HG03342 (cell line): ENCODE measurements around the gene SERP2.

ENCODE experiments used
- ATAC-seq: cut with Tn5 transposase; IDR thresholded peaks from one replicate; pipeline ENCODE4 v1.9.1; 2021; ENCODE audit warnings: mild to moderate bottlenecking, moderate library complexity; ENCODE audit not compliant: unreplicated experiment

Gene SERP2

GRCh38 chr13:44409595-44409994, 36.0 kb downstream of the SERP2 start:
- ATAC-seq: no peak

GRCh38 chr13:44410328-44410859, 36.8 kb downstream of the SERP2 start:
- ATAC-seq: no peak

GRCh38 chr13:44411841-44412240, 38.2 kb downstream of the SERP2 start:
- ATAC-seq: no peak

GRCh38 chr13:44412346-44412935, 38.8 kb downstream of the SERP2 start:
- ATAC-seq: no peak

GRCh38 chr13:44413095-44413494, 39.5 kb downstream of the SERP2 start:
- no peak for ATAC-seq

- ATAC-seq: no peak
Measured at GRCh38 chr13:44414716-44415115, 41.1 kb downstream of the SERP2 start.

- no peak for ATAC-seq
Measured at GRCh38 chr13:44415815-44416214, 42.2 kb downstream of the SERP2 start.

GRCh38 chr13:44416301-44416700, 42.7 kb downstream of the SERP2 start:
- ATAC-seq: no peak

GRCh38 chr13:44416744-44417143, 43.1 kb downstream of the SERP2 start:
- ATAC-seq: no peak

GRCh38 chr13:44417446-44417845, 43.8 kb downstream of the SERP2 start:
- no peak for ATAC-seq

- ATAC-seq: no peak
Measured at GRCh38 chr13:44417876-44418275, 44.3 kb downstream of the SERP2 start.

GRCh38 chr13:44420376-44421220, 47.0 kb downstream of the SERP2 start:
- ATAC-seq: no peak

GRCh38 chr13:44421853-44422525, 48.4 kb downstream of the SERP2 start:
- ATAC-seq: no peak

GRCh38 chr13:44422755-44423643, 49.4 kb downstream of the SERP2 start:
- no peak for ATAC-seq

GRCh38 chr13:44423824-44424223, 50.2 kb downstream of the SERP2 start:
- ATAC-seq: no peak

GRCh38 chr13:44425041-44425814, 51.6 kb downstream of the SERP2 start:
- ATAC-seq: no peak

- no peak for ATAC-seq
Measured at GRCh38 chr13:44425815-44426078, 52.1 kb downstream of the SERP2 start.

GRCh38 chr13:44426461-44426860, 52.8 kb downstream of the SERP2 start:
- ATAC-seq: no peak

- no peak for ATAC-seq
Measured at GRCh38 chr13:44429311-44429710, 55.7 kb downstream of the SERP2 start.

GRCh38 chr13:44431150-44431549, 57.5 kb downstream of the SERP2 start:
- ATAC-seq: no peak
